ENCODE measurements around the gene PEBP1.

Gene PEBP1

DNA sequence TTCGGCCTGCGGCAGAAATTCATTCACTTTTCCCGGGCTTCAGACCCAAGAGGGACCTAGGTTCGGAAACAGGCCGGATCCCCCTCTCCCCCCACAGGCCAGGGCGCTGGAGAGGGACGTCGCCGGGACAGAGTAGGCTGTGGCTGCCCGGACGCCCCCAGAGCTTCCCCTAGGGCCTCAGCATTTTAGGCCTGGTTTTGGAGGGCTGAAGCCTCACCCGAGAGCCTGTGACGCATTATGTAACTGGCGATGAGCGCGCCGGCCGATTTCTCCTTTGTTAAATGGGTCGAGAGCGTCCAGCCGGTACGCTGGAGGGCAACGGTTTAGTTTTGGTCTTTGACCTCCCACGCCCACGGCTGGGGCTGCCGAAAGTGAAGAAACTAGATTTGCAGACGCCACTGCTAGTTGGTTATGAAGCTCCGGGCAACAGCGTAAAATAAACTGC lies 657 bp downstream of the PEBP1 start:
- Histone ChIP-seq H3K9me3 (no peaks in the 10 kb centered on the region), H3K4me3 (ENCODE audit: low read depth in 1 of 2, low read length in 1 of 2) (peak overlapping the region; percentile 61 to 71), H3K36me3 (no peaks in the 10 kb centered on the region), H3K27ac (no peak overlapping the region), H3K27me3 (peaks cover 16% of the 10 kb centered on the region), H3K4me1 (ENCODE audit: control insufficient read depth in 1 of 2, insufficient read depth in 1 of 2, low read depth in 1 of 2, low read length in 1 of 2) (peaks cover 21 to 26% of the 10 kb centered on the region in 2 experiments)
- TF ChIP-seq, protein P1, sequence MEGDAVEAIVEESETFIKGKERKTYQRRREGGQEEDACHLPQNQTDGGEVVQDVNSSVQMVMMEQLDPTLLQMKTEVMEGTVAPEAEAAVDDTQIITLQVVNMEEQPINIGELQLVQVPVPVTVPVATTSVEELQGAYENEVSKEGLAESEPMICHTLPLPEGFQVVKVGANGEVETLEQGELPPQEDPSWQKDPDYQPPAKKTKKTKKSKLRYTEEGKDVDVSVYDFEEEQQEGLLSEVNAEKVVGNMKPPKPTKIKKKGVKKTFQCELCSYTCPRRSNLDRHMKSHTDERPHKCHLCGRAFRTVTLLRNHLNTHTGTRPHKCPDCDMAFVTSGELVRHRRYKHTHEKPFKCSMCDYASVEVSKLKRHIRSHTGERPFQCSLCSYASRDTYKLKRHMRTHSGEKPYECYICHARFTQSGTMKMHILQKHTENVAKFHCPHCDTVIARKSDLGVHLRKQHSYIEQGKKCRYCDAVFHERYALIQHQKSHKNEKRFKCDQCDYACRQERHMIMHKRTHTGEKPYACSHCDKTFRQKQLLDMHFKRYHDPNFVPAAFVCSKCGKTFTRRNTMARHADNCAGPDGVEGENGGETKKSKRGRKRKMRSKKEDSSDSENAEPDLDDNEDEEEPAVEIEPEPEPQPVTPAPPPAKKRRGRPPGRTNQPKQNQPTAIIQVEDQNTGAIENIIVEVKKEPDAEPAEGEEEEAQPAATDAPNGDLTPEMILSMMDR (IDR thresholded peaks at IDR 0.05): no peak

GRCh38 chr12:118137148-118137678 lies 1.3 kb downstream of the PEBP1 start:
- no peaks in the 10 kb centered on the region for H3K9me3 ChIP-seq
- H3K27me3 ChIP-seq: peaks cover 16% of the 10 kb centered on the region
- H3K36me3 ChIP-seq: no peaks in the 10 kb centered on the region
- no peak overlapping the region for H3K4me3 ChIP-seq (ENCODE audit: low read depth in 1 of 2, low read length in 1 of 2)
- H3K4me1 ChIP-seq (ENCODE audit: control insufficient read depth in 1 of 2, insufficient read depth in 1 of 2, low read depth in 1 of 2, low read length in 1 of 2): peaks cover 21 to 26% of the 10 kb centered on the region in 2 experiments
- no peak overlapping the region for H3K27ac ChIP-seq
- TF ChIP-seq, protein P1 (IDR thresholded peaks at IDR 0.05): no peak

GRCh38 chr12:118140825-118141224 lies 4.9 kb downstream of the PEBP1 start:
- no peak overlapping the region for H3K27ac ChIP-seq
- peaks cover 16 to 22% of the 10 kb centered on the region in 2 experiments for H3K4me1 ChIP-seq (ENCODE audit: control insufficient read depth in 1 of 2, insufficient read depth in 1 of 2, low read depth in 1 of 2, low read length in 1 of 2)
- TF ChIP-seq, protein P1 (IDR thresholded peaks at IDR 0.05): no peak
- no peak overlapping the region for H3K4me3 ChIP-seq (ENCODE audit: low read depth in 1 of 2, low read length in 1 of 2)
- H3K9me3 ChIP-seq: no peaks in the 10 kb centered on the region
- peaks cover 15% of the 10 kb centered on the region for H3K27me3 ChIP-seq
- no peaks in the 10 kb centered on the region for H3K36me3 ChIP-seq

DNA sequence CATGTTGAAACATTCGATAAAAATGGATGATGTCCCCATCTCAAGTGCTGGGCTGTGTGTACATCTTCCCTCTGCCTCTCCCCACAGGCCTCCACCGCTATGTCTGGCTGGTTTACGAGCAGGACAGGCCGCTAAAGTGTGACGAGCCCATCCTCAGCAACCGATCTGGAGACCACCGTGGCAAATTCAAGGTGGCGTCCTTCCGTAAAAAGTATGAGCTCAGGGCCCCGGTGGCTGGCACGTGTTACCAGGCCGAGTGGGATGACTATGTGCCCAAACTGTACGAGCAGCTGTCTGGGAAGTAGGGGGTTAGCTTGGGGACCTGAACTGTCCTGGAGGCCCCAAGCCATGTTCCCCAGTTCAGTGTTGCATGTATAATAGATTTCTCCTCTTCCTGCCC lies 8.6 kb downstream of the PEBP1 start:
- H3K4me1 ChIP-seq (ENCODE audit: control insufficient read depth in 1 of 2, insufficient read depth in 1 of 2, low read depth in 1 of 2, low read length in 1 of 2): peaks cover under 1 to 1% of the 10 kb centered on the region in 2 experiments
- no peaks in the 10 kb centered on the region for H3K9me3 ChIP-seq
- peaks cover 7% of the 10 kb centered on the region for H3K36me3 ChIP-seq
- no peak overlapping the region for H3K27ac ChIP-seq
- H3K4me3 ChIP-seq (ENCODE audit: low read depth in 1 of 2, low read length in 1 of 2): no peak overlapping the region
- TF ChIP-seq, protein P1 (IDR thresholded peaks at IDR 0.05): no peak
- no peaks in the 10 kb centered on the region for H3K27me3 ChIP-seq

- TF ChIP-seq, protein P1 (IDR thresholded peaks at IDR 0.05): no peak
- Histone ChIP-seq H3K9me3 (no peaks in the 10 kb centered on the region), H3K36me3 (peaks cover 15% of the 10 kb centered on the region), H3K27ac (no peak overlapping the region), H3K4me1 (ENCODE audit: control insufficient read depth in 1 of 2, insufficient read depth in 1 of 2, low read depth in 1 of 2, low read length in 1 of 2) (no peaks in the 10 kb centered on the region), H3K4me3 (ENCODE audit: low read depth in 1 of 2, low read length in 1 of 2) (no peak overlapping the region), H3K27me3 (no peaks in the 10 kb centered on the region)
Measured at GRCh38 chr12:118145113-118145797, 9.3 kb downstream of the PEBP1 start.
